GM21381 (cell line): ENCODE results near the gene SORL1.
A peak's percentile ranks its signal among the peaks of the same experiment; 100 is the strongest.

ENCODE experiments used
- ATAC-seq: cut with Tn5 transposase; IDR thresholded peaks from one replicate; pipeline ENCODE4 v1.9.1; 2021; ENCODE audit warnings: mild to moderate bottlenecking, moderate library complexity; ENCODE audit not compliant: unreplicated experiment

The SORL1 gene

GRCh38 chr11:121581607-121582006, 129.5 kb downstream of the SORL1 start:
- ATAC-seq, result no peak

- no peak for ATAC-seq
These were observed 130.2 kb downstream of the SORL1 start for GRCh38 chr11:121582296-121582695.

GRCh38 chr11:121583825-121584224, 131.7 kb downstream of the SORL1 start:
- no peak for ATAC-seq

GRCh38 chr11:121586750-121587149, 134.6 kb downstream of the SORL1 start:
- no peak for ATAC-seq

GRCh38 chr11:121587182-121587581, 135.1 kb downstream of the SORL1 start:
- no peak for ATAC-seq

- no peak for ATAC-seq
These were observed 136.6 kb downstream of the SORL1 start for GRCh38 chr11:121588747-121589146.

- peak; percentile 77 for ATAC-seq
These were observed 137.9 kb downstream of the SORL1 start for GRCh38 chr11:121589946-121590537.

GRCh38 chr11:121590772-121591404, 138.8 kb downstream of the SORL1 start:
- no peak for ATAC-seq

- ATAC-seq, result peak; percentile 44
These were observed 139.4 kb downstream of the SORL1 start for GRCh38 chr11:121591405-121592033.

GRCh38 chr11:121592708-121593107, 140.6 kb downstream of the SORL1 start:
- peak; percentile 26 for ATAC-seq

GRCh38 chr11:121595717-121596161, 143.6 kb downstream of the SORL1 start:
- ATAC-seq, result no peak

GRCh38 chr11:121596195-121597155, 144.4 kb downstream of the SORL1 start:
- no peak for ATAC-seq

- no peak for ATAC-seq
These were observed 151.2 kb downstream of the SORL1 start for GRCh38 chr11:121603316-121603715.

GRCh38 chr11:121604152-121604551, 152.0 kb downstream of the SORL1 start:
- no peak for ATAC-seq

- ATAC-seq, result no peak
These were observed 154.2 kb downstream of the SORL1 start for GRCh38 chr11:121606354-121606753.

- ATAC-seq, result no peak
These were observed 155.2 kb downstream of the SORL1 start for GRCh38 chr11:121607341-121607740.

GRCh38 chr11:121608545-121609098, 156.5 kb downstream of the SORL1 start:
- no peak for ATAC-seq

- no peak for ATAC-seq
These were observed 158.6 kb downstream of the SORL1 start for GRCh38 chr11:121610706-121611105.

- ATAC-seq, result no peak
These were observed 159.1 kb downstream of the SORL1 start for GRCh38 chr11:121611242-121611641.

GRCh38 chr11:121613724-121614123, 161.6 kb downstream of the SORL1 start:
- no peak for ATAC-seq
